Upper lobe of right lung (tissue), 1 donor: ENCODE data around the gene CRACR2A. TPM values are rescaled to one million over a fixed set of nuclear protein-coding genes. Genes with fewer than 3 reads are reported as not detected.

ENCODE experiments used
- ATAC-seq: fragments of 200-7000 bp; cut with Tn5 transposase; one replicate; pipeline ENCODE4 v1.9.1; 2020; ENCODE audit warnings: mild to moderate bottlenecking, moderate library complexity
- DNase-seq: peaks from one replicate; pipeline ENCODE4 v3.0.0-alpha.2; 2020
- H3K27ac ChIP-seq: fragments of 200-600 bp; one replicate; pipeline ENCODE4 v1.8.0; 2022
- H3K27me3 ChIP-seq: fragments of 200-600 bp; one replicate; pipeline ENCODE4 v1.8.0; 2022; ENCODE audit warnings: mild to moderate bottlenecking
- H3K36me3 ChIP-seq: fragments of 200-600 bp; one replicate; pipeline ENCODE4 v1.8.0; 2022
- H3K4me1 ChIP-seq: fragments of 200-600 bp; one replicate; pipeline ENCODE4 v1.8.0; 2022
- H3K4me3 ChIP-seq: fragments of 200-600 bp; one replicate; pipeline ENCODE4 v1.8.0; 2022; ENCODE audit warnings: mild to moderate bottlenecking
- H3K9me3 ChIP-seq: fragments of 200-600 bp; one replicate; pipeline ENCODE4 v1.8.0; 2022
- intact Hi-C: fragments of 100-400 bp; cut with DNase I; formaldehyde crosslinking; loops from one replicate; pipeline ENCODE4 v1.11.0; 2022
- total RNA-seq: library from RNA; stranded (reverse); fragmentation: NEBNext Ultra II Directional; extraction: Animal tissue kit (Norgen Biotek cat#: 25700); gene quantifications from one replicate; pipeline ENCODE4 v1.2.1, GENCODE V29; 2021
- TF ChIP-seq, protein P1 (sequence below): fragments of 200-600 bp; IDR thresholded peaks from one replicate; pipeline ENCODE4 v1.8.0; 2022; ENCODE audit warnings: antibody characterized with exemption
- donor health status: DM: no; HTN: yes; CAD: no; lungs with severe emphysema.

Gene CRACR2A
- total RNA-seq, 1 donor from 2014 or later: 5.4 TPM

DNA sequence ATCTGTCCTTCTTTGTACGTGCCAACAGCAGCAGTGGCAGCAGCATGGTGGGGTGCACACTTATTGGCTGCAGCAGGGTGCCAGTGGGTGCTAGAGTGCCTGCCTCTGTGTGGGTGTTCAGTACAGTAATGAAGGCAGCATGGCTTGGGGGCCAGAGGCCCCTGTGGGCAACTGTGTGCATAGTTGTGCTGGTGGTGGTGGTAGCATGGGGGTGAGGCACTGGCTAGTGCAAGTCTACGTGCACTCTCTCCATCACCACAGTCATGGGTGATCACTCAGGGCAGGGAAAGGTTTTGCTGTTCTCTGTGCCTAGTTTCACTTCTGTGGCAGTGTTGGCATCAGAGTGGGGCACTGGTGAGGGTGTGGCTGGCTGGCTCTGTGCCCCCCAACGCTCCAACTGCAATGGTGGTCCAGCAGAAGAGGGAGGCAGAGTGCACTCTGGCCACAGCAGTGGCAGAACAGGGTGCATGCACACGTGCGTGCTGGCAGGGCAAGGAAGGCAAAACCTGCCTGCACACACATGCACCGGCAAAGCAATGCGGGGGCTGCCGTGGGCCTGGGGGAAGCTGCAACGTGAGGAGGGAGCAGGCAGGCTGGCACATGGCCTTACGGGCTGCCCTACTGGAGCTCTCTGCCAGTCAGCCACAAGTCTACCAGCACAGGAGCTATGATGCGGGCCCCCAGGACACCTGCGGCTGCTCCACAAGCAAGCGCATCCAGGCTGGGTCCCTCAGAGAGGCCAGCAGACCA is 60.1 kb downstream of the CRACR2A start:
- Histone ChIP-seq H3K36me3 (no peaks in the 10 kb centered on the region), H3K9me3 (no peaks in the 10 kb centered on the region), H3K27ac (no peak overlapping the region), H3K4me3 (no peak overlapping the region), H3K27me3 (no peaks in the 10 kb centered on the region), H3K4me1 (no peaks in the 10 kb centered on the region)
- no peak for ATAC-seq
- no peak for DNase-seq
- intact Hi-C loops: no loop called here
- TF ChIP-seq, protein P1, sequence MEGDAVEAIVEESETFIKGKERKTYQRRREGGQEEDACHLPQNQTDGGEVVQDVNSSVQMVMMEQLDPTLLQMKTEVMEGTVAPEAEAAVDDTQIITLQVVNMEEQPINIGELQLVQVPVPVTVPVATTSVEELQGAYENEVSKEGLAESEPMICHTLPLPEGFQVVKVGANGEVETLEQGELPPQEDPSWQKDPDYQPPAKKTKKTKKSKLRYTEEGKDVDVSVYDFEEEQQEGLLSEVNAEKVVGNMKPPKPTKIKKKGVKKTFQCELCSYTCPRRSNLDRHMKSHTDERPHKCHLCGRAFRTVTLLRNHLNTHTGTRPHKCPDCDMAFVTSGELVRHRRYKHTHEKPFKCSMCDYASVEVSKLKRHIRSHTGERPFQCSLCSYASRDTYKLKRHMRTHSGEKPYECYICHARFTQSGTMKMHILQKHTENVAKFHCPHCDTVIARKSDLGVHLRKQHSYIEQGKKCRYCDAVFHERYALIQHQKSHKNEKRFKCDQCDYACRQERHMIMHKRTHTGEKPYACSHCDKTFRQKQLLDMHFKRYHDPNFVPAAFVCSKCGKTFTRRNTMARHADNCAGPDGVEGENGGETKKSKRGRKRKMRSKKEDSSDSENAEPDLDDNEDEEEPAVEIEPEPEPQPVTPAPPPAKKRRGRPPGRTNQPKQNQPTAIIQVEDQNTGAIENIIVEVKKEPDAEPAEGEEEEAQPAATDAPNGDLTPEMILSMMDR: no peak

- no peak for DNase-seq
- intact Hi-C loops: no loop called here
- H3K36me3 ChIP-seq: no peaks in the 10 kb centered on the region
- no peaks in the 10 kb centered on the region for H3K27me3 ChIP-seq
- TF ChIP-seq, protein P1: no peak
- H3K9me3 ChIP-seq: no peaks in the 10 kb centered on the region
- no peaks in the 10 kb centered on the region for H3K4me1 ChIP-seq
- H3K4me3 ChIP-seq: no peak overlapping the region
- no peak overlapping the region for H3K27ac ChIP-seq
- ATAC-seq: no peak
Observed at GRCh38 chr12:3686463-3686862, 66.4 kb downstream of the CRACR2A start.

GRCh38 chr12:3685830-3686229 is 67.1 kb downstream of the CRACR2A start:
- ATAC-seq: no peak

GRCh38 chr12:3684449-3685051 is 68.4 kb downstream of the CRACR2A start:
- Histone ChIP-seq H3K27me3 (no peaks in the 10 kb centered on the region), H3K9me3 (no peaks in the 10 kb centered on the region), H3K4me1 (no peaks in the 10 kb centered on the region), H3K4me3 (no peak overlapping the region), H3K36me3 (no peaks in the 10 kb centered on the region), H3K27ac (no peak overlapping the region)
- intact Hi-C loops: no loop called here
- DNase-seq (no peak), ATAC-seq (no peak)
- TF ChIP-seq, protein P1: no peak

More at GRCh38 chr12:3685830-3686229, 67.1 kb downstream of the CRACR2A start:
- Histone ChIP-seq H3K4me1 (no peaks in the 10 kb centered on the region), H3K27me3 (no peaks in the 10 kb centered on the region), H3K36me3 (no peaks in the 10 kb centered on the region), H3K27ac (no peak overlapping the region), H3K9me3 (no peaks in the 10 kb centered on the region), H3K4me3 (no peak overlapping the region)
- intact Hi-C loops: no loop called here
- TF ChIP-seq, protein P1: no peak
- DNase-seq: no peak

- Histone ChIP-seq H3K27ac (no peak overlapping the region), H3K36me3 (no peaks in the 10 kb centered on the region), H3K4me1 (no peaks in the 10 kb centered on the region), H3K4me3 (no peak overlapping the region), H3K27me3 (no peaks in the 10 kb centered on the region), H3K9me3 (no peaks in the 10 kb centered on the region)
- TF ChIP-seq, protein P1: no peak
- ATAC-seq (no peak), DNase-seq (no peak)
- intact Hi-C loops: no loop called here
Observed at GRCh38 chr12:3683670-3684069, 69.2 kb downstream of the CRACR2A start.
